Measurements from ENCODE around the gene CDK12.
"Not testable (repeated sequence)": the region's sequence is repeated elsewhere in the genome, so short reads cannot be mapped to it uniquely, and the experiment has no call there.

The CDK12 gene

DNA sequence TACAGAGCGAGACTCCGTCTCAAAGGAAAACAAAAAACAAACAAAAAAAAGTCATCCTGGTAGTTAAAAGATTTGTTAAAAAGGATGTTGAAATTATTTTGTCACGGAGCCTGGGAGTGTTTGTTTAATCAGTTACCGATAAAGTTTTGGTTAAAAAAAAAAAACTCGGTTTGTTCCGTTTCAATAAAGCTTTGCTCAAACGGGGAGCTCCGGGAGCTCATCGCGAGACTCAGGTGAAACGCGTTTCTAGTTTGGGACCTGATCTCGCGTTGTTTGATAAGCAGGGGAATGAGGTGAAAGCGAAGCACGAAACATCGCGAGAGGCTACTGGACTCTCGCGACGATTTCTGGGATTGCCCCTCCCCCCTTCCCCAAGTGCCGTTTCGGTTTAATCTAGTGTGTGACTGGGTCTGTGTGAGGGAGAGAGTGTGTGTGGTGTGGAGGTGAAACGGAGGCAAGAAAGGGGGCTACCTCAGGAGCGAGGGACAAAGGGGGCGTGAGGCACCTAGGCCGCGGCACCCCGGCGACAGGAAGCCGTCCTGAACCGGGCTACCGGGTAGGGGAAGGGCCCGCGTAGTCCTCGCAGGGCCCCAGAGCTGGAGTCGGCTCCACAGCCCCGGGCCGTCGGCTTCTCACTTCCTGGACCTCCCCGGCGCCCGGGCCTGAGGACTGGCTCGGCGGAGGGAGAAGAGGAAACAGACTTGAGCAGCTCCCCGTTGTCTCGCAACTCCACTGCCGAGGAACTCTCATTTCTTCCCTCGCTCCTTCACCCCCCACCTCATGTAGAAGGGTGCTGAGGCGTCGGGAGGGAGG is at the start of gene CDK12:
CDK12 (plus strand) TSS at position 374 of the 813 bp plus-strand sequence. CDS start 586 bp downstream, outside the sequence.
- FAIRE-seq = peak; percentile 92

DNA sequence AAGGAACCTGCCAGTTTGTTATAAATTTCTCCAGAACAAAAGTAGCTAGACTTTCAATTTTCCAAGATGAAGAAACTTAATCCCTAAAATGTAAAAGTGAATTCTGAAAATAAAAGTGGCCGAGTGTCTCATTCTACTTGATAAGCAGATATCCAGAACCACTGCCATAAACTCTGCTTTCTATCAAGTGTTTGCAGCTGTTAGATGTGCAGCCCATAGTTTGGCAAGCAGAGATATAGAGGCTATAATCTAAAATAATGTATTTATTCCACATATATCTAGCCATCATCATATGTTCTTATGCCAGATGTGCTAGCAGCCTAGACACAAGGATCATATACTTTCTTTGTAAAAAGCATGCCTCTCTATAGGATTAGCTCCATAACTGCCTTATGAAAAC is 45.1 kb upstream of the CDK12 start:
- FAIRE-seq = no peak

DNA sequence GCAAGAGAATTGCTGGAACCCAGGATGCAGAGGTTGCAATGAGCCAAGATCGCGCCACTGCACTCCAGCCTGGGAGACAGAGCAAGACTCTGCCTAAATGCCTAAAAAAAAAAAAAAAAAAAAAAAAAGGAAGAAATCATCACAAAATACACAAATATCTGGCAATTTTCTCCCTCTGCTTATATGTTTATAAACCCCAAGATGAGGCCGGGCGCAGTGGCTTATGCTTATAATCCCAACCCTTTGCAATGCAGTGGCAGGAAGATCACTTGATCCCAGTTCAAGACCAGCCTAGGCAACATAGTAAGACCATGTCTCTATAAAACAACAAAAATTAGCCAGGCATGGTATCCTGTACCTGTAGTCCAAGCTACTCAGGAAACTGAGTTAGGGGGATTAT is 31.7 kb upstream of the CDK12 start:
- FAIRE-seq = no peak

GRCh38 chr17:39439868-39440267 is 21.4 kb upstream of the CDK12 start:
- FAIRE-seq = not testable (repeated sequence)

GRCh38 chr17:39443326-39443725 is 18.0 kb upstream of the CDK12 start:
- no peak for FAIRE-seq

DNA sequence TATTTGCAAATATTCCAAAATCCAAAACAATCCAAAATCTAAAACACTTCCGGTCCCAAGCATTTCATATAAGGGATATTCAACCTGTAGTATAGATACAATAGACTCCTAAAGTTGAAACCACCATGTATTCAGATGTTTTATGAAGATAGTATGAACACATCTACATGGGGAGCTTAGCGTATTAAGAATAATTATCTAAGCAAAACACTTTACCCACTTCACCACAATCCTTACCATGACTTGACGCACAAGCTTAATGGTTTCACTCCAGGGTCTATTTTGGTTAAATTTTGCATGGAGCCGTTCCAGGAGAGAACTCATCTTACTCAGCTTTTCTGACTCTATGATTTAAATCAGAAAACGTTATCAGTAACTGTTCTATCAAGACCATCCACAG is 13.7 kb upstream of the CDK12 start:
- FAIRE-seq = no peak

DNA sequence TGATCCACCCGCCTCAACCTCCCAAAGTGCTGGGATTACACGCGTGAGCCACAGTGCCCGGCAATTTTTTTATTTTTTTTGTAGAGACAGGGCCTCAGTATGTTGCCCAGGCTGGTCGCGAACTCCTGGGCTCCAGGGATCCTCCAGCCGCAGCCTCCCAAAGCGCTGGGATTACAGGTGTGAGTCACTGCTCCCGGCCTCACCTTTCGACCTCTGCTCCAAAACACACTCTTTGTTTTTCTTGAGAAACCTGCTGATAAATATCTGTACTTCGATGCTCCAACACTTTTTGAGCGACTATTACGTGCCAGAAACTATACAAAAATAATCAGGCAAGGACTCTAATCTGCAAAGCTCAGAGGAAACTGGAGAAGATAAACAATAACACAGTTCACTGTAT is 11.2 kb upstream of the CDK12 start:
- no peak for FAIRE-seq

DNA sequence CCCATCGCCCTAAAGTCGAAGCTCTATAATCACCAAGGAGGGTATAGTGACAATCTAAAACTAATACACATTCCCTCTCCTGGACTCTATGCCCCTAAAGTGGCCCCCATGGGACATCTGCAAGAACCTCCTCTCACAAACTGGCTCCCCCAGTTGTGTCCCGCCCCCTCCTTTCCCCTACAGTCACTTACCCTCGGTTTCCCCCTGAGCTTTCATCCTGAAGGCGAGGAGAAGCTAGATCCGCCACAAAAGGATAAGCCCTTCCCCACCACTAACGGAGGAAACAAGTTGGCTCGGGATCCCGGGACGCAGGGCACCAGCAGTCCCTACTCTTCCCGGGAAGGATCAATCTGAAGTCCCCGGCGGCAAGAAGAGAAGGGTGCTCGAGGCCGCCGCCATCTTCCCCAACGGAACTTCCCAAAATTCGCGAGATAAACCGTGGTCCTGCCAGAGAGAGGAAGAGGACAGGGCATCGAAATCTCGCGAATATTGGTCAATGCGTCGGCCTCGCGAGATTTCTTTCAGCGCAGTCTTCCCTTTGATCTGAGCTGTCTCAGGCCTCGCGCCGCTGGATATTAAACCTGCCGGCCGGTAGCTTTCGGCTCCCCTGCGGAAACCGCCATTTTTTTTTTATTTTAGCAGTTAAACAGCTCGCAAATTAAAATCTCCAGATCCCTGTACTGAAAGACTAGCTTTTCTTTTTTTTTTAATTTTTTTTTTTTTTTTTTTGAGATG is 10.3 kb upstream of the CDK12 start, which contains the start of gene MED1:
MED1 (minus strand) TSS at position 417 of the 735 bp plus-strand sequence; CDS start at position 216, 201 bp downstream.
- no peak for FAIRE-seq

DNA sequence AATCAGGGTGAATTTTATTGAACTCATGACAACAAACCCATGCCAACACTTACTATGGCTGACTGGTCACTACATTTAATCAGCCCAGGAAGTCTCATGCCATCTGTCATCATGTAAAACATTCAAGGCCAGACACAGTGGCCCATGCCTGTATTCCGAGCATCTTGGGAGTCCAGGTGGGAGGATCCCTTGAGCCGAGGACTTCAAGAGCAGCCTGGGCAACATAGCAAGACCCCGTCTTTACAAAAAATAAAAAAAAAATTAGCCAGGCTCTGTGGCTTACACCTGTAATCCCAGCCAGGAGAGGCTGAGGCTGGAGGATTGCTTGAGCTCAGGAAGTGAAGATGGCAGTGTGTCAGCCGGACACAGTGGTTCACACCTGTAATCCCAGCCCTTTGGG is 5.4 kb upstream of the CDK12 start:
- FAIRE-seq = no peak

DNA sequence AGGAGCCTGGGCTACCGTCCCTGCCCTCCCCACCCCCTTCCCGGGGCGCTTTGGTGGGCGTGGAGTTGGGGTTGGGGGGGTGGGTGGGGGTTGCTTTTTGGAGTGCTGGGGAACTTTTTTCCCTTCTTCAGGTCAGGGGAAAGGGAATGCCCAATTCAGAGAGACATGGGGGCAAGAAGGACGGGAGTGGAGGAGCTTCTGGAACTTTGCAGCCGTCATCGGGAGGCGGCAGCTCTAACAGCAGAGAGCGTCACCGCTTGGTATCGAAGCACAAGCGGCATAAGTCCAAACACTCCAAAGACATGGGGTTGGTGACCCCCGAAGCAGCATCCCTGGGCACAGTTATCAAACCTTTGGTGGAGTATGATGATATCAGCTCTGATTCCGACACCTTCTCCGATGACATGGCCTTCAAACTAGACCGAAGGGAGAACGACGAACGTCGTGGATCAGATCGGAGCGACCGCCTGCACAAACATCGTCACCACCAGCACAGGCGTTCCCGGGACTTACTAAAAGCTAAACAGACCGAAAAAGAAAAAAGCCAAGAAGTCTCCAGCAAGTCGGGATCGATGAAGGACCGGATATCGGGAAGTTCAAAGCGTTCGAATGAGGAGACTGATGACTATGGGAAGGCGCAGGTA is 762 bp downstream of the CDK12 start:
- FAIRE-seq = no peak

DNA sequence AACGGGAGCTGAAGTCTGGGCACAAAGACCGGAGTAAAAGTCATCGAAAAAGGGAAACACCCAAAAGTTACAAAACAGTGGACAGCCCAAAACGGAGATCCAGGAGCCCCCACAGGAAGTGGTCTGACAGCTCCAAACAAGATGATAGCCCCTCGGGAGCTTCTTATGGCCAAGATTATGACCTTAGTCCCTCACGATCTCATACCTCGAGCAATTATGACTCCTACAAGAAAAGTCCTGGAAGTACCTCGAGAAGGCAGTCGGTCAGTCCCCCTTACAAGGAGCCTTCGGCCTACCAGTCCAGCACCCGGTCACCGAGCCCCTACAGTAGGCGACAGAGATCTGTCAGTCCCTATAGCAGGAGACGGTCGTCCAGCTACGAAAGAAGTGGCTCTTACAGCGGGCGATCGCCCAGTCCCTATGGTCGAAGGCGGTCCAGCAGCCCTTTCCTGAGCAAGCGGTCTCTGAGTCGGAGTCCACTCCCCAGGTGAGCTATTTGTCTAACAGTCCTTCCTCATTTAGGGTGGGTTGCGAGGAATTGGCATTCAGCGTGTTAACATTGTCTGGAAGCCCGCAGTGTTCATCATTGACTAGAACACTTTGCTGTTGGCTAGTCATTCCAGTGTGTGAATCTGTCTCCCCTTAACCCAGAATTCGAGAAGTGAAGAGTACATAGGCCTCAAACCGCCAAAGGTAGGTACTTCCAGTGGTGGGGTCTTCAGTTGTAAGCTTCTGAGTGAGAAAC is 1.5 kb downstream of the CDK12 start:
- FAIRE-seq = no peak

DNA sequence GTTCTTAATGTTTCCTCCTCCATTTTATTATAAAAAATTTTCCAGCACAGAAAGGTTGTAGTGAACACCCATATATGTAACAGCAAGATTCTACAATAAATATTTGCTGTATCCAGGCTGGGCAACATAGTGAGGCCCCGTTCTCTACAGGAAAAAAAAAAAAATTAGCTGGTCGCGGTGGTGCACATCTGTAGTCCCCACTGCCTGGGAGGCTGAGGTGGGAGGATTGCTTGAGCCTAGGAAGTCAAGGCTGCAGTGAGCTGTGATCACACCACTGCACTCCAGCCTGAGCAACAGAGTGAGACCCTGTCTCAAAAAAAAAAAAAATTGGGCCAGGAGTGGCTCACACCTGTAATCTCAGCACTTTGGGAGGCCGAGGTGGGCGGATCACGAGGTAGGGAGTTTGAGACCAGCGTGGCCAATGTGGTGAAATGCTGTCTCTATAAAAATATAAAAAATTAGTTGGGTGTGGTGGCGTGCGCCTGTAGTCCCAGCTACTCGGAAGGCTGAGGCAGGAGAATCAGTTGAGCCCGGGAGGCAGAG is 3.4 kb downstream of the CDK12 start:
- not testable (repeated sequence) for FAIRE-seq

- FAIRE-seq = not testable (repeated sequence)
These were observed 7.3 kb downstream of the CDK12 start for GRCh38 chr17:39468610-39469009.

DNA sequence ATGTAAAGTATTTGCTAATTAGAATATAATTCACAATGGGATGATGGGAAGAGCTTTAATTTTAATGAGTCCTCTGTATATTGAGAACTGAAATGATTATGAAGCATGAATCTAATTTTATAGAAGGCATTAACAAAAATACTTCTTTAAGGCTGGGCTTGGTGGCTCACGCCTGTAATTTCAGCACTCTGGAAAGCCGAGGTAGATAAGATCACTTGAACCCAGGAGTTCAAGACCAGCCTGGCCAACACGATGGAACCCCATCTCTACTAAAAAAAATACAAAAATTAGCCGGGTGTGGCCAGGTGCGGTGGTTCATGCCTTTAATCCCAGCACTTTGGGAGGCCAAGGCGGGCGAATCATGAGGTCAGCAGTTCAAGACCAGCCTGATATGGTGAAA is 12.0 kb downstream of the CDK12 start:
- no peak for FAIRE-seq

DNA sequence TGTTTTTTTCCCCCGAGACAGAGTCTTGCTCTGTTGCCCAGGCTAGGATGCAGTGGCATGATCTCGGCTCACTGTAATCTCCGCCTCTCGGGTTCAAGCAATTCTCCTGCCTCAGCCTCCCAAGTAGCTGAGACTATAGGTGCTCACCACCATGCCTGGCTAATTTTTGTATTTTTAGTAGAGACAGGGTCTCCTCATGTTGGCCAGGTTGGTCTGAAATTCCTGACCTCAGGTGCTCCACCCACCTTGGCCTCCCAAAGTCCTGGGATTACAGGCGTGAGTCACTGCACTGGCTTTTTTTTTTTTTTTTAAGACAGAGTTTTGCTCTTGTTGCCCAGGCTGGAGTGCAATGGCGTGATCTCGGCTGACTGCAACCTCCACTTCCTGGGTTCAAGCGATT is 18.3 kb downstream of the CDK12 start:
- FAIRE-seq = not testable (repeated sequence)

- no peak for FAIRE-seq
These were observed 22.2 kb downstream of the CDK12 start for GRCh38 chr17:39483506-39483905.

GRCh38 chr17:39484178-39484577 is 22.9 kb downstream of the CDK12 start:
- FAIRE-seq = no peak

GRCh38 chr17:39485555-39485954 is 24.3 kb downstream of the CDK12 start:
- FAIRE-seq = no peak

GRCh38 chr17:39486242-39486641 is 25.0 kb downstream of the CDK12 start:
- no peak for FAIRE-seq

GRCh38 chr17:39487490-39487889 is 26.2 kb downstream of the CDK12 start:
- not testable (repeated sequence) for FAIRE-seq

DNA sequence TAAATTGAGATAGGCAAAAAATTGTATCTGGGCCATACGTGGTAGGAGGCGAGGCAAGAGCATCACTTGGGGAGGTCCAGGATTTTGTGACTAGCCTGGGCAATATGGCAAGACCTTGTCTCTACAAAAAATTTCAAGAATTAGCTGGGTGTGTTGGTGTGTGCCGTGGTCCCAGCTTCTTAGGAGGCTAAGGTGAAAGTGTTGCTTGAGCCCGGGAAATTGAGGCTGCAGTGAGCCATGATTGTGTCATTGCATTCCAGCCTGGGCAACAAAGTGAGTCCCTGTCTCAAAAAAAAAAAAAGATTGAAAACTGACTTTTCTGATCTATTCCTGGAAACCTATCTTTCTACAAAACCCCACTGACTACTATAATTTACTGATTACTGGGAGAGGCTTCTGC is 26.7 kb downstream of the CDK12 start:
- no peak for FAIRE-seq

DNA sequence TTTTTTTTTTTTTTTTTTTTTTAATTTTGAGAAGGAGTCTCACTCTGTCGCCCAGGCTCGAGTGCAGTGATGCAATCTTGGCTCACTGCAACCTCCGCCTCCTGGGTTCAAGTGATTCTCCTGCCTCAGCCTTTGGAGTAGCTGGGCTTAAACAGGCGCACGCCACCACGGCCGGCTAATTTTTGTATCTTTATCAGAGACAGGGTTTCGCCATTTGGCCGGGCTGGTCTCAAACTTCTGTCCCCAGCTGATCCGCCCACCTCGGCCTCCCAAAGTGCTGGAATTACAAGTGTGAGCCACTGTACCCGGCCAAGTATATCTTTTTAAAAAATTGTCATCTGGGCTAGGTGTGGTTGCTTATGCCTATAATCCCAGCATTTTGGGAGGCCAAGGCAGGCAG is 35.6 kb downstream of the CDK12 start:
- not testable (repeated sequence) for FAIRE-seq

DNA sequence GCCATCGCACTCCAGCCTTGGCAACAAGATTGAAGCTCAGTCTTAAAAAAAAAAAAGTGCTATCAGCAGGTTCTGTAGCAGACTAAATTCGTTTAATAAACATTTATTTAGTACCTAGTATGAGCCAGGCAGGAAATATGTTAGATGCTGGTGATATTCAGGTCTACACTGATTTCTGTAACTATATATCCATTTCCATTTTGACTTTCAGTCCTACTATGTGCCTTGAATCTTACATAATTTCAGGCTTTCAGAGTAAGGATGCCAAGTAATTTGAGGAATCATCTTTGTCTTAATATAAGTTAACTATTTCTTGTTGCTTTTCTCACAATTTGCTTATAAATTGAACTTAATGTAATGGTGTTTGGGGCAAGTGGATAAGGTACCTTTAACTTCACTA is 46.2 kb downstream of the CDK12 start:
- FAIRE-seq = no peak
